Omental fat pad (tissue), 4 donors: ENCODE measurements around the gene PARP12. TPM values are rescaled to one million over a fixed set of nuclear protein-coding genes. Genes with fewer than 3 reads are reported as not detected.

Source experiments
- ATAC-seq: fragments of 150-250 bp; one replicate; pipeline ENCODE4 v1.9.1; 2016; ENCODE audit warnings: mild to moderate bottlenecking, moderate library complexity; ENCODE audit not compliant: low FRiP score
- DNase-seq: peaks from one replicate; pipeline ENCODE4 v3.0.0-alpha.2; 2019; ENCODE audit warnings: low spot score
- CTCF ChIP-seq, 3 donors: fragments of 450-650 bp; IDR thresholded peaks; one replicate each; pipeline ENCODE4 v1.5.1; 2016 to 2017; ENCODE audit warnings: antibody characterized with exemption in 3 of 3, mild to moderate bottlenecking in 3 of 3, moderate library complexity in 2 of 3
- total RNA-seq, 4 donors: library from RNA; depleted of rRNA; stranded (reverse); fragments of >200 nt; gene quantifications; one replicate each; pipeline ENCODE4 v1.1.0, GENCODE V29; 2016

PARP12 gene
- total RNA-seq, 4 donors from 2014 or later, result 15.6 to 85.1 (median 45.6) TPM

DNA sequence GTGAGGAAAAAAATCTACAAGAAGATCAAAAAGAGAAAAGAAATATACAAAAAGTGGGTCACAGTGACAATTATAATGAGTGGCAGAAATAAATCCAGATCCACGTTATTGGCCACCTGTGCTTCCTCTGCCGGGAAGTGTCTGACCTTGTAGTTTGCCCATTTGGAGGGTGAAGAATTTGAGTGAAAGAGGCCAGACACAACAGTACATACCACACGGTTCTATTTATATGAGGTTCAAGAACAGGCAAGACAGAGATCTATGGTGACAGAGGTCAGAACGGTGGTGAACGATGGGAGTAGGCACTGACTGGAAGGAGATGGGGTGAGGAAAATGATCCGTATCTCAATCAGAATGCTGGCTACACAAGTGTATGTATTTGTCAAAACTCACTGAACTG lies 17.1 kb downstream of the PARP12 start:
- no peak for TF ChIP-seq CTCF (IDR thresholded peaks at IDR 0.05)
- ATAC-seq, result no peak
- no peak for DNase-seq

- DNase-seq (no peak), ATAC-seq (no peak)
- TF ChIP-seq CTCF (IDR thresholded peaks at IDR 0.05), result no peak
Measured at GRCh38 chr7:140044251-140044650, 18.5 kb downstream of the PARP12 start.

DNA sequence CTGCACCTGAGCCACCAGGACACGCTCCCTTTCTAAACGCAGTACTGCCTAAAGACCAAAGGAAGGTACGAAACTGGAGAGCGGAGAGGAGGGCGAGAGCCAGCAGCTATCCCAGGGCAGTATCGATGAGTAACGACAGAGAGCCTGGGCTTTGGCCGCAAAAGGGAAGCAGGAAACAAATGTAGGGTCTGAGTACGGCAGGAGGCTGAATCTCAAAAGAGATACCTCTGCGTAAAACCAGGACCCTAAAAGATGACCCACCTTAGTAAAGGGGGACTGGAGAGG lies 20.4 kb downstream of the PARP12 start:
- no peak for TF ChIP-seq CTCF (IDR thresholded peaks at IDR 0.05)
- ATAC-seq, result no peak
- no peak for DNase-seq

GRCh38 chr7:140041659-140042385 lies 20.9 kb downstream of the PARP12 start:
- no peak for DNase-seq
- no peak for TF ChIP-seq CTCF (IDR thresholded peaks at IDR 0.05)

GRCh38 chr7:140039896-140040295 lies 22.9 kb downstream of the PARP12 start:
- no peak for TF ChIP-seq CTCF (IDR thresholded peaks at IDR 0.05)
- DNase-seq (no peak), ATAC-seq (no peak)

More at GRCh38 chr7:140041659-140042385, 20.9 kb downstream of the PARP12 start:
- no peak for ATAC-seq

- DNase-seq, result no peak
- ATAC-seq, result no peak
- no peak for TF ChIP-seq CTCF (IDR thresholded peaks at IDR 0.05)
Measured at GRCh38 chr7:140039066-140039465, 23.7 kb downstream of the PARP12 start.

GRCh38 chr7:140036224-140036962 lies 26.4 kb downstream of the PARP12 start:
- ATAC-seq, result no peak
- TF ChIP-seq CTCF (IDR thresholded peaks at IDR 0.05), result no peak
- DNase-seq, result no peak
